Tibial nerve (tissue), 4 donors: Measurements from ENCODE around the gene PAX3.

Experiments
- EP300 ChIP-seq, 2 donors: sonication (generic); formaldehyde crosslinking; IDR thresholded peaks; one replicate each; pipeline ENCODE4 v1.6.1; 2017; ENCODE audit warnings: antibody characterized with exemption in 2 of 2, mild to moderate bottlenecking in 1 of 2
- POLR2A ChIP-seq, 2 donors: fragments of 450-650 bp; IDR thresholded peaks; one replicate each; pipeline ENCODE4 v1.6.1; 2017; ENCODE audit warnings: antibody characterized with exemption in 2 of 2, mild to moderate bottlenecking in 2 of 2, moderate library complexity in 2 of 2
- TF ChIP-seq, protein P1 (sequence below), 5 experiments: fragments of 200-600 bp in 3 of 5; fragments of 450-650 bp in 2 of 5; sonication (generic) in 3 of 5; IDR thresholded peaks; one replicate each; pipeline ENCODE4 v1.5.1; 2016 to 2019; ENCODE audit warnings: antibody characterized with exemption in 5 of 5, mild to moderate bottlenecking in 3 of 5, moderate library complexity in 2 of 5

DNA sequence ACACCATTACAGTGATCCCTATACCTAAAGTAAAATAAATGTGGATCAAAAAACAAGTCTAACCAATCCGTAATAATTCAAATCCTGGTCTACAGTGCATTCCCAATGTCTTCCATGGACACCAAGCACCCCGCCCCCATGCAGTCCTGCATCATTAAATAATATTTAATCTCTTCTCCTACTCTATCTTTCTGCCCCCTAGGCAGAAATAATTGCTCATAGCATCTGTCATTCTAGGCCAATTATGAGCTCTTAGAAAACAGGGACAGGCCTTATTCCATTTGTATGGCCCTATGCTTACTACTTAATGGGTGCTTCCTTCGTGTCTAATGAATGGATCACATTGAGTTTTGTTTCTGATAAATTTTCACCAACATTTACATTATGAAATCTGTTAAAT is 66.4 kb downstream of the PAX3 start:
- TF ChIP-seq, protein P1, sequence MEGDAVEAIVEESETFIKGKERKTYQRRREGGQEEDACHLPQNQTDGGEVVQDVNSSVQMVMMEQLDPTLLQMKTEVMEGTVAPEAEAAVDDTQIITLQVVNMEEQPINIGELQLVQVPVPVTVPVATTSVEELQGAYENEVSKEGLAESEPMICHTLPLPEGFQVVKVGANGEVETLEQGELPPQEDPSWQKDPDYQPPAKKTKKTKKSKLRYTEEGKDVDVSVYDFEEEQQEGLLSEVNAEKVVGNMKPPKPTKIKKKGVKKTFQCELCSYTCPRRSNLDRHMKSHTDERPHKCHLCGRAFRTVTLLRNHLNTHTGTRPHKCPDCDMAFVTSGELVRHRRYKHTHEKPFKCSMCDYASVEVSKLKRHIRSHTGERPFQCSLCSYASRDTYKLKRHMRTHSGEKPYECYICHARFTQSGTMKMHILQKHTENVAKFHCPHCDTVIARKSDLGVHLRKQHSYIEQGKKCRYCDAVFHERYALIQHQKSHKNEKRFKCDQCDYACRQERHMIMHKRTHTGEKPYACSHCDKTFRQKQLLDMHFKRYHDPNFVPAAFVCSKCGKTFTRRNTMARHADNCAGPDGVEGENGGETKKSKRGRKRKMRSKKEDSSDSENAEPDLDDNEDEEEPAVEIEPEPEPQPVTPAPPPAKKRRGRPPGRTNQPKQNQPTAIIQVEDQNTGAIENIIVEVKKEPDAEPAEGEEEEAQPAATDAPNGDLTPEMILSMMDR (IDR thresholded peaks at IDR 0.05): no peak
- no peak for TF ChIP-seq POLR2A (IDR thresholded peaks at IDR 0.05)
- no peak for TF ChIP-seq EP300 (IDR thresholded peaks at IDR 0.05)
